Fibroblast of lung (primary cell): ENCODE measurements around the gene BRD8.

Experiments
- CTCF ChIP-seq, 2 donors: IDR thresholded peaks in 1 of 2; conservative IDR thresholded peaks in 1 of 2; 1 replicate in 1 of 2; 2 replicates in 1 of 2; pipeline ENCODE4 v1.5.1; 2011 to 2012; ENCODE audit warnings: low read length in 2 of 2, control low read depth in 1 of 2, inconsistent platforms in 1 of 2, low read depth in 1 of 2, mild to moderate bottlenecking in 1 of 2
- EZH2 ChIP-seq: IDR thresholded peaks from 2 replicates; pipeline ENCODE4 v1.5.1; 2012; ENCODE audit warnings: low read length, control low read depth, mild to moderate bottlenecking; ENCODE audit errors: missing control alignments

DNA sequence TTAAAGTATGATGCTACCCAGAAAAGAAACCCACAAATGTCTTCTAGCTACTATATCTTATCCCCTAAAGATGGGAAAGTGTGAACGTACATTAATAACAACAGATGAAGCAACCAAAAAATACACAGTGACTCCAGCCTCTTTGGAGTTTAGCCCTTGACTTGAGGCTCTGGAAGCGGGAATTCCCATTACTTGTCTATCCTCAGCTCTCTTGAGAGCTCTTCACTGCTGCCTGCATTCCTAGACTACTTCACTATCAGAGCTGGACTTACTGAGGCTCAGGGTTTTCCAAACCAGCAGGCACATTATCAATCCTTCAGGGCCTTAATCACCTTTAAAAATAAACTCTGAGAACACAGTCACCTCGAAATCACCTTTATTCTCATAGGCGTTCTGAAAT lies 38.2 kb downstream of the BRD8 start:
- TF ChIP-seq CTCF (conservative IDR thresholded peaks at IDR 0.05 in 1 of 2, IDR thresholded peaks at IDR 0.05 in 1 of 2; ENCODE audit: low read depth in 1 of 2, low read length in 2 of 2) (no peak), EZH2 (no peak)
